ENCODE results near the gene SLC6A9. TPM values are rescaled to one million over a fixed set of nuclear protein-coding genes. Genes with fewer than 3 reads are reported as not detected.

The SLC6A9 gene
- polyA plus RNA-seq, 5 donors: 11.3 to 17.1 (median 12.6) TPM

DNA sequence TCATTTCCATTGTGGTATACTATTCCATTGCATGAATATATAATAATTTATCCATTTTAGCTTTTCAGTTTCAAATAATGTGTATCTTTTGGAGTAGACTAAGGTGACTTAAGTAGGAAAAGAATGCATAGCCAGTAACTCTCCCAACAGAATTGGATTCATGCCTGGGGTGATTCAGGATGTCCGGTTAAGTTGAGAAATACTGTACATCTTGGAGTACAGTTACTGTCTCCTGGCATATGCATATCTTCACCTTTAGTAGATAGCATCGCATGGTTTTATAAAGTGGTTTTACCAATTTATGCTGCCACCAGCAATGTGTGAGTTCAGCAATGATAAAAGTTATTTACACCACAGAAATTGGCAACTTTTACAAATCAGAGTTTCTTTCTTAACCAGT, 18.6 kb upstream of the SLC6A9 start:
- no peak for DNase-seq

DNA sequence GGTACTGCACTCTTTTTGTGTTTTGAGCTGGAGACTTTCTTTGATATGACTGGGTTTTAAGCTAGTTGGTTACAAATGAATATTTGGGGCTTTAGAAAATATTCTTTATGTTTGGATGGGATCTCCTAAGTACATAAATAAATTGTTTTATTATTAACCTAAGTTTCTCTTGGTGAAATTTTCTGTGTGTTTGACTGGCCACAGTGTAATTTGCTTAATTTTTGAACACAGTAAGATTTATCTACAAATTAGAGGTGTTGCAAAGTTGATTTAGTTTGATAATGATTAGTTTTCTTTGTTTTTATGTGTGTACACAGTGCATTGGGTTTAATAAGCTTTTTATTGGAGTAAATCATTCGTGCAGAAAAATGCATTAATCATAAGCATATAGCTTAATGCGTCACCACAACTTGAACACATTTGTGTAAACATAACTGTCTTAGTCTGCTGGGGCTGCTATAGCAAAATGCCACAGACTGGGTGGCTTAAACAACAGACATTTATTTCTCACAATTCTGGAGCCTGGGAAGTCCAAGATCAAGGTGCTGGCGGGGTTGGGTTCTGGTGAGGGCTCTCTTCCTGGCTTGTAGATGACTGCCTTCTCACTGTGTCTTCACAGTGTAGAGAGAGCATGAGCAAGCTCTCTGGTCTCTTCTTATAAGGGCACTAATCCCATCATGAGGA, 17.4 kb upstream of the SLC6A9 start:
- no peak for DNase-seq

DNA sequence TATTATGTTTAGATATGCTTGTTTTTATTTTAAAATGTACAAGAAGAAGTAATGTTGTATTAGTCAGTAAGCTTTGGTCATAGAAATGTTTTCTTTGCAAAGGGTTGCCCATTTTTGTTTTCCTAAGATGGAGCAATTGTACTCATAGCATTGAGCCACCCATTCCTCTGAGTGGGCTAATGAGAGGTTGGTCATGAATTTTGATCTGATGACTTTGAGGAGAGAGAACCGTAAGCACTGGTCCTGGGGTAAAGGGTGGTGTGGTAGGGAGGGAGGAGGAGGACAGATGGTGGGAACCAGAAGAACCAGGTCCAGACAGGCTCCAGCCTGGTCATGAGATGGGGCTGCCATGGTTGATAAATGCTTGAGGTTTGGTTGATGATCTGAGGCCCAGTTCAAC, 15.9 kb upstream of the SLC6A9 start:
- DNase-seq: no peak

DNA sequence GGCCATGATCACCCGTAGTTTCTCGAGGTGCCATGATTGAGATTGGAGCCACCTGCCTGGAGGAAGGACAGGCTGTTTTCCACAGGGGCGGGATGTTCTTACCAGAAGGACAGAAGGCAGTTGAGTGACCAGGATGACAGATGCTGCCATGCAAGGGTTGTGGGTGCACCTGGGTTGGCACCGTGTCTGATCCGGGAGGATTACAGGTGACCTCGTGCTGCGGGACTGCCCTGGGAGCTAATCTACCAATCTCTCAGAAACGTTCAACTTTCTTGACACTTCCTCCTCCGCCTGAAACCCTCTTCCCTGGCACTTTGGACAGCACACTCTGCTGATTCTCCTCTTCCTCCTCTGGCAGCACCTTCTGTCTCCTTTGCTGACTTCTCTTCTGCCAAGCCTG, 13.8 kb upstream of the SLC6A9 start:
- DNase-seq: no peak

DNA sequence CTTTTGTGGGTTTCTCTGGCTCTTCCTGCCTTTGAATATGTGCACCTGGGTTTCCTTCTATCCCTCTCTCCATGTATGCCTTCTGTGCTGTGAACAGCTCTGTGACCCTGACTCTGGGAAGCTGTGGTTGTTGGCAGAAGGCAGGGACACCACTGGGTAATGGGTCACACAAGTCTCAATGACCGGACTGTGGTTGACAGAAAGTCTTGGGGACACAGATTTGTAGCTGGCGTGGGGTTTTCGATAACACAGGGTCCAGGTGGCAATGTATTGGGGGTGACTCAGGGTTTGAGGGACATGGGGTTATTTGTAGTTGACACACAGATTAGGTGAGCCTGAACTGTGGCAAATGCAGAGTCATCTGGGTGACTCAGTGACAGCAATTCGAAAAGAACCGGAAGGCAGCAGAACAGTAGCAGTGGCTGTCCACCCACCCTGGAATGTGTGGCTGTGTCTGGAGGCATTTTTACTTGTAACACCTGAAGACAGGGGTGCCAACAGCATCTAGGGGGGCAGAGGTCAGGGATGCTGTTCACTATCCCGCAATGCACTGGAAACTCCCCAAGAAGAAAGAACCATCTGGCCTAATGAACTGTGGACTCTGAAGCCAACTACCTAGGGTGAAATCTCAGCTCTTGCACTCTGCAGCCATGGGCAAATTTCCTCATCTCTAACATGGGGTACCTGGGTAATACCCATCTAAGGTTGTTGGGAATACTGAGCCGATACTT, 13.0 kb upstream of the SLC6A9 start:
- DNase-seq: no peak

DNA sequence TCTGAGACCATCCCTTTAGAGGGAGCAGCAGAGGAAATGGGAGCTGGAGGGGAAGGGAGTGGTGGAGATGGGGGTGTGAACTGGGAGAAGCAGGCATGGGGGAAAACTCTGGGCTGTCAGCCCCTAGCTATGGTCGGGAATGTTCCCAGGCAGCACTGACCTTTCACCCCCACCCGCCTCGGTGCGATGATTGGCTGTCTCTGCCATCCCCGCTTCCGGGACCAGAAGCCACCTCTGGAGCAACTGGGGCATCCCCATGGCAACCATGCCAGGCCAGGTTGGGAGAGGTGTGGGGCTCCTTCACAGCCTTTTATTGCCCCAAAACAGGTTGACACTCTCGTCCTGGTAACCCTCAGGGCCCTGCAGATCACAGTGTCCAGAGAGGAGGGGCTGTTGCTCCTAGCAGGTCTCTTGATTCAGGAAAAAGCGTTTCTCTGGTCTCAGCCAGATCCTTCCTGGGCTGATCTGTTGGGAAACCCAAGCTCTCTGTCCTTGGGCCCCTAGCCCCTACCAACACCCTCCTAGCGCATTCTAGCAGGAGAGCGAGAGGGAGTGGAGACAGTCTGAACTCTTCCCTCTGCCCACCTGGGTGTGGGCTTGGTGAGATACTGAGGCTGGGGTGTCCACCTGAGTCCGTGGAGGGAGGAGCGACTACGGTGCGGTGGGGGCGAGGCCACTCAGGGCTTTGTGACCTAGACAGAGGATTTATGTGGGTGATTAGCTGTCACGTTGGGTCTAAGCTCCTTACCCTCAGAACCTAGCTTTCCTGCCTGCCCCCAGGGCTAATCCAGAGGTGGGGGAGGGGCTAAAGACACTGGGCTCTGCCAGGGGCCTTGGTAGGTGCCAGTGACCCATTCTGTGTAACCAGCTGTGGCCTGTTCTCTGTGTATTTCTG, 12.2 kb upstream of the SLC6A9 start:
- DNase-seq: no peak

DNA sequence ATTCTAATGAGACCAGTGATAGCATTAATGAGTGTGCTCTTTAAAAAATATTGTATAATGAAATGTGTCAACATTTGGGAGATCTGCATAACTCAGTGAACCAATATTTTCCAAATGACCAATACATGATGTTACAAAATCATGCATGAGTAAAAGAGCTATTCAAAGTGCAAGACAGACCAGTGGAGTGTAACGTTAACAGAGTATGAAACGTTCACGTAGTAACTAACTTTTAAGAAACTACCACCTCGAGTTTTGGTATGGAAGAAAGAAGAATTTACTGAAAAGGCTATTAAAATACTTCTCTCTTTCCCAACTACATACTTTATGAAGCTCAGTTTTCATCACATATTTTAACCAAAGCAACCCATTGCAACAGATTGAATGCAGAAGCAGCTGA, 9.6 kb upstream of the SLC6A9 start:
- DNase-seq: no peak

DNA sequence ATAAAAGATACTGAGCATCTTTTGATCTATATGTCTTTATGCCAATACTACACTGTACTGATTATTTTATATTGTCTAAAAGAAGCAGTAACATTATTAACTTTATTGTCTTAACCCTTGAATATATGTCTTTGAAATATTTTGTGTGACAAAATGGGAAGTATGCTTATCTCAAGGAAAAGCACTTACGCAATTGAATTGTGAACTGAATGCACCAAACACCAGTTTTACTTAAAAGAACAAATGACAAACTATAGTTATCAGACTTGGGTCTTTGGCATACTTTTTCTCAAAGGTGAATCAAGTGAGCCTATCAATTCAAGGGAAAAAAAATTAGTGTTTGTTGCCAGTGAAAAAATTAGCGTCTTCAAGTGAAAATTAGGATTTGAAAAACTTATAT, 9.2 kb upstream of the SLC6A9 start:
- no peak for DNase-seq

DNA sequence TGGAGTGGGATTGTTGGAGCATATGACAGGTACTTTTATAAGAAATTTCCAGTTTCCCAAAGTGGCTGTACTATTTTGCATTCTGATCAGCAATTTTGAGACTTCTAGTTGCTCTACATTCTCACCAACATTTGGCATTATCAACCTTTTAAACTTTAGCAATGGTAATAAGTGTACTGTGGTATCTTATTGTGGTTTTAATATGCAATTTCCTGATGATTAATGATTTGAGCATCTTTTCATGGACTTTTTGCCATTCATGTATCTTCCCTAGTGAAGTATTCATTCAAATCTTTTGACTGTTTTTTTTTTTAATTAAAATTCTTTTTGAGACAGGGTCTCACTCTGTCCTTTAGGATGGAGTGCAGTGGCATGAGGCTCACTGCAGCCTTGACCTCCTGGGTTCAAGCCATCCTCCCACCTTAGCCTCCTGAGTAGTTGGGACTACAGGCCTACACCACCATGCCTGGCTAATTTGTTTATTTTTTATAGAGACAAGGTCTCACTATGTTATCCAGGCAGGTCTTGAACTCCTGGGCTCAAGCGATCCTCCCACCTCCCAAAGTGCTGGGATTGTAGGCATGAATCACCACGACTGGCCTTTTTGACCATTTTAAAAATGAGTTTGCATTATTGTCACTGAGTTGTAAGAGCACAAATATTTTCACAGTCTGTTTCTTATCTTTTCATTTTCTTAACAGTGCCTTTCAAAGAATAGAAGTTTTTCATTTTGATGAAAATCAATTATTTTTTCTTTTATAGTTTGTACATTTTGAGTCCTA, 7.8 kb upstream of the SLC6A9 start:
- no peak for DNase-seq

DNA sequence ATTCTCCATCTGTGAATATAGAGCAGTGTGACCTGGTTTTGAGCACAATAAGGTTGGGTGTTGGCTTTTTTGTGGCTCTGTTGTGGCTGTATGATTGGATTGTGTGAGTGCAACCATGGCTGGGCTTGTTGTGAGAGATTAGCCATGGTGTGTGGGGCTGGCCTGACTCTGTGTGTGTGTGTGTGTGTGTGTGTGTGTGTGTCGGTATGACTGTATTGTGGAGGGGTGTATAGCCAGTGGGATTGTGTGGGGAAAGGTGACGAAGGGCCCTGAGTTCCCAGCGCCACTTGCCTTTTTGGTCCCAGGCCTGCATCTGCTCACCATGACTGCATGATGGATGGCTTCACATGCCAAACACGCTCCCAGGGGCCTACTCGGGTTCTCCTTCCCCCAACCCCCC, 5.9 kb upstream of the SLC6A9 start:
- DNase-seq: no peak

DNA sequence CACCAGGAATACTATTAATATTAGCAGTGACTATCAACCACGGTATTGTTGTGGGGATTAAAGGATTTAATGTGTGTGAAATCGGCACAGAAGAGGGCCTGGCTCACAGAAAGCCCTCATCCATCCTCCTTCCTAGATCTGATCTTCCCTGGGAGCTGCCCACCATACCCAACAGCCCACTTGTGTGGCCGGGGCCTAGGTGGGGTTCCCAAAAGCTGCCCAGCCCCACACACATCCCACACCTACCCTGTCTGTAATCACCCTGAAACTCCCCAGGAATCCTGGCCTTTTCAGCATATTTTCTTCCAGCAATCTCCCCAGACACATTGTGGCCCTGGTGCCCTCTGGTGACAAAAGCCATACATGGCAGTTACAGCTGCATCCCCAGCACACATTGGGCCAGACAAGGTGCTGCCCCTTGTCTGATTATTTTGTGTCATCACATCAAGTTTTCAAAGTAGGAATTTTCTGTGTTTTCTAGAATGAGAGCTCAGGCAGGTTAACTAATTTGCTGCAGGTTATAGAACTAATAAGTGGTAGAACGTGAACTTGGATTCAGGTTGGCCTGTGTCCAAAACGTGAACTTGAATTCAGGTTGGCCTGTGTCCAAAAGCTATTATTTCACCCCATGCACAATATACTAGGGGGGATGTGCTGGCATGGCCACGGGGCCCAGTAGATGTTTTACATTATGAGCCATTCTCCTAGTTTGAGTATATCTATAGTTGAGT, 5.3 kb upstream of the SLC6A9 start:
- DNase-seq: peak; percentile 55 to 67

DNA sequence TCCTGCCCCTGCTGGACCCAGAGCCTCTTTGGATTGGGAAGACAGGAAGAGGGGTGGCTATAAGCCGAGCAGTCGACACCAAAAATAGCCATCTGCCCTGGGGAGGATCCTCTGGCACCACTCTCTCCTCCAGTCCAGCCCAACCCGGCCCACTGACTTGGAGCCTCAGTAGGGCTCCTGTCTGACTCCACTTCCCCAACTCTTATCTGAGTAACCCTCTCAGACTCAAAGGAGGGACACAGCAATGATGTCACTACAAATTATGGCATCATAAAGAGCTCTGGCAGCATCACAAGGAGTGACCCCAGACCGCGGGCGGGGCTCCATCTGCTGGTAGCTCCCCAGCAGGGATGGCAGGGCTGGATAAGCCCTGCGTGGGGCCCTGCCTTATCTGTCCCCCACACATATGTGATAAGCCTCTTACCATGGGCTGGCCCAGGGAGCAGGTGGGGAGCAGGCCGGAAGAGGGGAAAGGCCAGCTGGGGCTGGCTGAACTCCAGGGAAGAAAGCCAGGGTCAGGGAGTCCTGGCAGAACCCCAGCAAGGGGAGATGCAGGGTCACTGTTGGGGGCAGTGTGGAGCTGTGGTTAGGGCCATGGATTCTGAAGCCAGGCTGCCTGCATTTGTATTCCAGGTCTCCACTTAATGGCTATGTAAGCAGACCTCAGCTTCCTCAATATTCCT, 4.6 kb upstream of the SLC6A9 start:
- DNase-seq: no peak

DNA sequence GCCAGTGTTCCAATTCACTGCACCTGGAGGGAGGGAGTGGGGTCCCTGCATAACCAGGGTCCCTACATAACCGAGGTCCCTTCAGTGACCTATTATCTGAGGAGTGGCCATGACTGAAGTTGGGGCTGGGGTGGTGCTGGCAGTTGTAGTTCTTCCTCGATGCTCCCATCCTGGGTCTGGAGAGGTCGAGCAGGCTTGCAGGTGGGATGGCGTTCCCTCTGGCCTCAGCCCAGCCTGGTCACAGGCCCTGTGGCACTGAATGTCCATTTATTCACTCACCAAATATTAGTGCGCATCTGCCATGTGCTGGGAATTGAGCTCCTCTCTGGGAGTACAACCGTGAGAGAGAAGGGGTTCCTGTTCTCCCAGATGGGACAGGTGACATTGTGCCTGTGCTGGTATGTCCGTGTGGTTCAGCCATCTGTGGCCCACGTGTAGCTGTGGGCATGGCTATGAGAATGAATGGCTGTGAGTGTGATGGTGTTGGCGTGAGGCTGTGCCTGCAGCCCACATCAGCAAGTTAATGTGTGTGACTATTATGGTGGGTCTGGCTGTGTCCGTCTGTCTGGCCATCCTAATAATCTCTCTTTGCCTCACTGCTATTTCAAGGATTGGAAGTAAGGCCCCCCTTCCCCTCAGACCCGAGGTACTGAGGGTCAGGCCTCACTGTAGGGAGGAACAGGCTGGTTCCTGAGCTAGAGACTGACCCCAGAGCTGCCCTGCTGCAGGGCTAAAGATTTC, 3.9 kb upstream of the SLC6A9 start:
- no peak for DNase-seq

DNA sequence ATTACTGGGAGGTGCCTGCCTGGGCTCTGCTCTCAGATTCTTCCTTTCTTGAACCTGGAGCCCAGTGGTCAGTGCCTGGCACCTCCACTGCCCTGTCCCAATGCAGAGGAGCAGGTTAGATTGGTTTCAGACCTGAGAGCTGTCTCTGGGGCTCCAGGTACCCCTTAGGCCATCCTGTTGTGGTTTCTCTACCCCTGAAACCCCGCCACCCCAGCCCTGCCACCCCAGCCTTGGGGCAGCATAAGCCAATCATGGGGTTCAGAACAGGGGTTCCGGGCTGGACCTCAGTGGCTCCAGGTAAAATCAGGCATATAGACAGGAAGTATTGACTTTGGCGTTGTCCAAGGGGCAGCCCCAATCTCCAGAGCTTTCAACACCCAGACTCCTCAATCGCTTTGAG, 3.2 kb upstream of the SLC6A9 start:
- DNase-seq: no peak

DNA sequence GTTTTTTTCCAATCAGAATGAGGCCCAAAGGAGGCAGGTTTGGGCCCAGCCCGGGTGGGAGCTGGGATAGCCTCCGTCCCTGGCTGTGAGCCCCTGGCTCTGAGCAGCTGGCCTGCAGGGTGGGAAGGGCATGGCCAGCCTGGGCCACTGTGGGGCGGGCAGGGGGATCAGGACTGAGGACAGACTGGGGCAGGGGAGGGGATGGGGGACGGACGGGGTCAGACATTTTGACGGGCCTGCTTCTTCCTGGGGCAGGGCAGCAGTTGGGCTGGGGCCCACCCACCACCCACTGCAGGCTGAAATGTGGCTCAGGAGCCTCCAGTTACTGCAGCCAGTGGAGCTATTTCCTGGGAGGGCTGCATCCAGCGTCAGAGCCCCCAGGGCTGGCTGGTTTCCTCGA, 2.5 kb upstream of the SLC6A9 start:
- no peak for DNase-seq

DNA sequence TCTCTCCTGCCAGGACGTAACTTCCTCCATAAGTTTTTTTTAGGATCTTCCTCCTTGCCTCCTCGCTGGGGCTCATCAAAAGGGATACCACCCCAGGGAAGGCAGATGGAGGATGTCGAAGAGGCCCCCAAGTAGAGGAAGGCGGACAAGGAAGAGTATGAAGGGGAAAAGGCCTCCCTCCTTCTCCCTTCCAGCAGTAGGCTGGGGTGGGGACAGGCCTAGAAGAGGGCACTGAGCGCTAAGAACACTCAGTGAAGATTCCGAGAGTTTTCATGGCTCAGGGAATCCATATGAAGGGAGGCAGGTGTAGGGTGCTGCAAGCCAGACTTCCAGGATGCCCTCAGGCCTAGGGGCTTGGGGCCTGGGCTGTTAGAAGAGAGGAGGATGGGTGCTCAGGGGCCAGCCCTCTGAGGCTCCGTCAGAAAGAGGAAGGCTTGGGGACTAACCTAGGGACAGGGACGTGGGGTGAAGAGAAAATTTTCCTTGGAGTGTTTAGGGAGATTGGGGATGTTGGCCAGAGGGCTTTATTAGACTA, 1.8 kb upstream of the SLC6A9 start:
- DNase-seq: no peak

DNA sequence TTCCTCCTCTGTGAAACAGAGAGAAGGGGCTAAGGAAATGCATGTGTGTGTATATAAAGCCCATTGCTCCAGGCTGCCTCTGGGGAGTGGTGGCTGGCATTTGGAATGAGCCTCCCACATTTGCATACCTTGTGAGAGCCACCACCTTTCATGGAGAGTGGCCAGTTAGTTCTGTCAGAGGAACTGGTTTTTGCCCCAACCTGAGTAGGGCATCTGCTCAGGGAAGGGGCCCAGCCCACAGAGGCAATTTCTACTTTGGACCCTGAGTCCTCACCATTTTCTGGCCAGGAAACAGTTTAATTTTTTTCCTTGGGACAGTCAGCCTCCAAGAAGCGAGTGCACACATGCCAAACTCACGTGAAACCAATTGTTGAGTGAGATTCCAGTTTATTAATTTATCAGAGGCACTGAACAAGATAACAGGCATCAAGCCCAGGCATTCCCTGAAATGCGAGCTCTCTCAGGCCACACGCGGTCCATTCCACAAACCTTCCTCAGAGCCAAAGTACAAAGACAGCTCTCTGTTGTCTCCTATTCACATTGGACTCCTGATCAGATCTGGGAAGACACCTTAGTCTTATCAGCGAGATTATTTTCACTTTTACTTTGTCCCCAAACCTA, 1.0 kb upstream of the SLC6A9 start:
- DNase-seq: no peak

DNA sequence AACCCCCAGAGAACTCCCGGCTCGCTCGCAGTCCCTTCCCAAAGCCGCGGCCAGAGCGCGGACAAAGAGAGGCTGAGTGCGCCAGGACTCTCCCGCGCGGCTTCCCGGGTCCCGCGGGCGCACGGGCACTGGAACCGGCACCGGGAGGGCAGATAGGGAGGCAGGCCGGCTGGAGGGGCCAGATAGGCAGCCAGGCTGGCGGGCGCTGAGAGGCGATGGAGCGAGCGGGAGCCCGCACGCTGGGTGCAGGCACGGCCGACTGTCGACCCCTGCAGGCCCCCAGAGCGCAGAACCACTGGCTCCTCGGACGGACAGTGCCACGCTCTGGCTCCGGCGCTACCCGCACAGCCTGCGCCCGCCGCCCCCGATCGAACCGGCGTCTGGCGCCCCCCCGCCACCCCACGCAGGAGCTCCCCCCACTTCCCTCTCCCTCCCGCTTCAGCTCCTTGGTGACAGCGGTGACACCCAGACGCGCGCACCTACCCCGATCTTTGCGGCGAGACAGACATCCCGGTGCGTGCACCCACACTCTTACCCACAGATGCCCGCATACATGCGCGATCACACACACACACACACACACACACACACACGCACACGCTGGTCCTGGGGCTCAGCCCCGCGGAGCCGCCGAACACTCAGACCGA, 534 bp downstream of the SLC6A9 start:
- peak; percentile 40 to 59 for DNase-seq

All from right lung (tissue), 5 donors.